Cardiac muscle cell (in vitro differentiated cells and primary cell): ENCODE data around the gene TTLL10. TPM values are rescaled to one million over a fixed set of nuclear protein-coding genes. Genes with fewer than 3 reads are reported as not detected.

ENCODE experiments used
- DNase-seq, 2 donors: peaks; one replicate each; pipeline versions ENCODE4 v3.0.0 to v3.0.0-alpha.2; 2010 to 2017; ENCODE audit warnings: low read depth in 1 of 2, low spot score in 1 of 2
- H3K27ac ChIP-seq: fragments of 200-600 bp; sonication (generic); 2 replicates; pipeline ENCODE4 v1.5.1; 2016
- H3K27me3 ChIP-seq: fragments of 200-600 bp; sonication (generic); 2 replicates; pipeline ENCODE4 v1.6.0; 2016; ENCODE audit warnings: control low read depth
- H3K36me3 ChIP-seq: fragments of 200-600 bp; sonication (generic); 2 replicates; pipeline ENCODE4 v1.5.1; 2016; ENCODE audit warnings: control low read depth
- H3K4me1 ChIP-seq: fragments of 200-600 bp; sonication (generic); 2 replicates; pipeline ENCODE4 v1.8.1; 2017; ENCODE audit warnings: low read depth, mild to moderate bottlenecking, mixed run types
- H3K4me3 ChIP-seq: fragments of 200-600 bp; sonication (generic); 2 replicates; pipeline ENCODE4 v1.5.1; 2016; ENCODE audit warnings: mild to moderate bottlenecking
- H3K9me3 ChIP-seq: fragments of 200-600 bp; sonication (generic); 2 replicates; pipeline ENCODE4 v1.5.1; 2017; ENCODE audit warnings: low read depth, mild to moderate bottlenecking, control low read depth
- CTCF ChIP-seq: IDR thresholded peaks from 2 replicates; pipeline ENCODE4 v1.5.1; 2012; ENCODE audit warnings: low read depth, mild to moderate bottlenecking, low read length
- polyA plus RNA-seq: library from polyadenylated mRNA; unstranded; fragments of >200 nt; fragmentation: Nextera tagmentation; extraction: Ambion mirVana; gene quantifications from 2 replicates; pipeline ENCODE4 v1.2.1, GENCODE V29; 2016
- total RNA-seq: library from RNA; depleted of rRNA; stranded (reverse); fragments of >200 nt; gene quantifications from 2 replicates; pipeline ENCODE4 v1.2.3, GENCODE V29; 2016

Gene TTLL10
- total and polyA plus RNA-seq, 2 experiments from 2014 or later = 0.31 TPM; not detected in 1

GRCh38 chr1:1199961-1200875, 26.5 kb downstream of the TTLL10 start:
- Histone ChIP-seq H3K4me1 (no peaks in the 10 kb centered on the region), H3K27ac (no peak overlapping the region), H3K27me3 (peaks cover 52% of the 10 kb centered on the region), H3K9me3 (no peaks in the 10 kb centered on the region), H3K4me3 (peak overlapping the region; percentile 44), H3K36me3 (no peaks in the 10 kb centered on the region)
- no peak for DNase-seq
- no peak for TF ChIP-seq CTCF

GRCh38 chr1:1200876-1201810, 27.5 kb downstream of the TTLL10 start:
- DNase-seq = peak; percentile 59 to 64
- Histone ChIP-seq H3K27ac (no peak overlapping the region), H3K9me3 (no peaks in the 10 kb centered on the region), H3K27me3 (peaks cover 61% of the 10 kb centered on the region), H3K36me3 (no peaks in the 10 kb centered on the region), H3K4me3 (peak overlapping the region; percentile 44), H3K4me1 (no peaks in the 10 kb centered on the region)
- TF ChIP-seq CTCF = no peak

- DNase-seq = no peak
- Histone ChIP-seq H3K36me3 (no peaks in the 10 kb centered on the region), H3K27ac (no peak overlapping the region), H3K4me3 (no peak overlapping the region), H3K27me3 (peaks cover 75% of the 10 kb centered on the region), H3K9me3 (no peaks in the 10 kb centered on the region), H3K4me1 (no peaks in the 10 kb centered on the region)
- no peak for TF ChIP-seq CTCF
Observed at GRCh38 chr1:1202831-1203560, 29.3 kb downstream of the TTLL10 start.

GRCh38 chr1:1203561-1204424, 30.1 kb downstream of the TTLL10 start:
- Histone ChIP-seq H3K9me3 (no peaks in the 10 kb centered on the region), H3K36me3 (no peaks in the 10 kb centered on the region), H3K27ac (no peak overlapping the region), H3K4me3 (no peak overlapping the region), H3K27me3 (peaks cover 74% of the 10 kb centered on the region), H3K4me1 (no peaks in the 10 kb centered on the region)
- no peak for TF ChIP-seq CTCF
- DNase-seq = no peak
